Measurements from ENCODE around the gene DLGAP1. TPM values are rescaled to one million over a fixed set of nuclear protein-coding genes. Genes with fewer than 3 reads are reported as not detected.

Gene DLGAP1
- total RNA-seq, 1 donor from 2014 or later, result 11.5 TPM

- H3K9me3 Mint-ChIP-seq, result no peaks in the 10 kb centered on the region
- H3K4me3 Mint-ChIP-seq, result no peak overlapping the region
- peaks cover 82% of the 10 kb centered on the region for H3K4me1 Mint-ChIP-seq
- TF ChIP-seq CTCF (conservative IDR thresholded peaks at IDR 0.05), result no peak
- H3K27me3 Mint-ChIP-seq (ENCODE audit: low read depth), result no peaks in the 10 kb centered on the region
- DNase-seq (ENCODE audit: low read depth, low spot score), result no peak
- peaks cover 37% of the 10 kb centered on the region for H3K36me3 Mint-ChIP-seq (ENCODE audit: low read depth)
- H3K27ac Mint-ChIP-seq (ENCODE audit: unreplicated experiment), result peak overlapping the region; percentile 39
These were observed 998.4 kb downstream of the DLGAP1 start for GRCh38 chr18:3456686-3457069.

DNA sequence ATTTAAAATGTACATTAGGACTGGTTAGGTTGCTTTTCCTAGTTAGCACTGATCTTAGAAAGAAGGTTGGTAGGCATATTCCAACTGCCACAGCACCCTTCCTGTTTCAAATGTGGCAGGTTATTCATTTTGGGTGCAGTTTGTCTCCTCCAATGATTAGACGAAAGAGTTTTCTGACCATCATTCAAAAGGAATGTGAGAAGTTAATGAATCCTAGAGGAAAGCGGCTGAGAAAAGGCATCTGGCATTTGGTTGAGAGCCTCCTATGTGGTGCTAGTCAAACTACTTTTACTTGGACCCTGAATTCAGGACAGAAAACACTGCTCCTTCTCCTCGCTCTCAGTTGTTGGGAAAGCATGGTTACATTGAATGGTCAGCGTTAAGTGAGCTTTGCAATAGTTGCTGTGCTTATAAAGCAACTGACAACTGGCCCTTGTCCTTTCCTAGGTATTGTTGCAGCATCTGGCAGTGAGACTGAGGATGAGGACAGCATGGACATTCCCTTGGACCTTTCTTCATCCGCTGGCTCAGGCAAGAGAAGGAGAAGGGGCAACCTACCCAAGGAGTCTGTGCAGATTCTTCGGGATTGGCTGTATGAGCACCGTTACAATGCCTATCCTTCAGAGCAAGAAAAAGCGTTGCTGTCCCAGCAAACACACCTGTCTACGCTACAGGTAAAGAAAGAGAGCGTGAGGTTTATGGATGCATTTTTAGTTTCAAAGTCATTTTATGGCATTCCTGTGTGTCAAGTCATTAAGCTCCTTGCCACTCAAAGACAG lies 999.0 kb downstream of the DLGAP1 start:
- Mint-ChIP-seq H3K4me3 (peak overlapping the region; percentile 99), H3K27ac (ENCODE audit: unreplicated experiment) (no peak overlapping the region), H3K4me1 (peaks cover 76% of the 10 kb centered on the region), H3K36me3 (ENCODE audit: low read depth) (peaks cover 32% of the 10 kb centered on the region), H3K9me3 (no peaks in the 10 kb centered on the region), H3K27me3 (ENCODE audit: low read depth) (no peaks in the 10 kb centered on the region)
- no peak for TF ChIP-seq CTCF (conservative IDR thresholded peaks at IDR 0.05)
- no peak for DNase-seq (ENCODE audit: low read depth, low spot score)

GRCh38 chr18:3455090-3455635 lies 999.9 kb downstream of the DLGAP1 start:
- peak; percentile 11 for TF ChIP-seq CTCF (conservative IDR thresholded peaks at IDR 0.05)
- H3K4me1 Mint-ChIP-seq, result peaks cover 70% of the 10 kb centered on the region
- no peak for DNase-seq (ENCODE audit: low read depth, low spot score)

GRCh38 chr18:3454365-3455089 lies 1000.6 kb downstream of the DLGAP1 start:
- Mint-ChIP-seq H3K36me3 (ENCODE audit: low read depth) (peaks cover 25% of the 10 kb centered on the region), H3K9me3 (no peaks in the 10 kb centered on the region), H3K27me3 (ENCODE audit: low read depth) (no peaks in the 10 kb centered on the region), H3K27ac (ENCODE audit: unreplicated experiment) (peak overlapping the region; percentile 89), H3K4me3 (peak overlapping the region; percentile 99), H3K4me1 (peaks cover 70% of the 10 kb centered on the region)
- DNase-seq (ENCODE audit: low read depth, low spot score), result peak; percentile 26
- TF ChIP-seq CTCF (conservative IDR thresholded peaks at IDR 0.05), result peak; percentile 76

More at GRCh38 chr18:3455090-3455635, 999.9 kb downstream of the DLGAP1 start:
- peak overlapping the region; percentile 44 for H3K27ac Mint-ChIP-seq (ENCODE audit: unreplicated experiment)
- no peaks in the 10 kb centered on the region for H3K27me3 Mint-ChIP-seq (ENCODE audit: low read depth)
- H3K4me3 Mint-ChIP-seq, result peak overlapping the region; percentile 99
- H3K9me3 Mint-ChIP-seq, result no peaks in the 10 kb centered on the region
- H3K36me3 Mint-ChIP-seq (ENCODE audit: low read depth), result peaks cover 26% of the 10 kb centered on the region

DNA sequence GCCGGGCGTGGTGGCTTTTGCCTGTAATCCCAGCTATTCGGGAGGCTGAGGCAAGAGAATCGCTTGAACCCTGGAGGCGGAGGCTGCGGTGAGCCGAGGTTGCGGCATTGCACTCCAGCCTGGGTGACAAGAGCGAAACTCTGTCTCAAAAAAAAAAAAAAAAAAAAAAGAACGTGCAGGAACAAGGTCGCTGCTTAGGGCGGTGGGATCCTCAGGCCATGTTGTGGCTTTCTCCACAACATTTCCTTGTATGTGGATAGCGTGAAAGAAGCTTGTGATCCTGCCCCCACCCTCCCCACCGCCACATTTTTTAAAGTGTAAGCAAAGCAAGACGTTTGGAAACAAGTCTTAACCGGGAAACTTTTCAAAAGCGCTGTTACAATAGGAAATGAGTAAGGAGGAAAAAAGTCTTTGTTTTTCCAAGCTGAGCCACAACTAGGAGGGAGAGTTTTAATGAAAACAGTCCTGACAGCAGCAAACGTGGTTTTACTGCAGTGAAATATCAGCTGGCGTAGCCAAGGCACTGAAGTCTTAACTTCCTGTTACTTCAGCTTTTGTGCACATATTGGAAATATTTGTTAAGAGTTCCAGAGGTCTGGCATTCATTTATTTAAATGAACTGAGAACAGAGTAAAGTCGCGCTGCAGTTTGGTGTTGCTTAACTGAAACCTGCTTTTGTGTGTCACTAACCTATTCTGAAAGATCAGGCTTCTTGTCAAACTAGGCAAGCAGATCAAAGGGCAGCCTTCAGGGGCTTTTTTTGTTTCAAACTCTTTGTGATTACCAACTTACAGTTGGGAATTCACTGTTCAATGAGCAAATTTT lies 1001.4 kb downstream of the DLGAP1 start:
- H3K27ac Mint-ChIP-seq (ENCODE audit: unreplicated experiment), result peak overlapping the region; percentile 58
- H3K9me3 Mint-ChIP-seq, result no peaks in the 10 kb centered on the region
- TF ChIP-seq CTCF (conservative IDR thresholded peaks at IDR 0.05), result no peak
- peak overlapping the region; percentile 99 for H3K4me3 Mint-ChIP-seq
- peak; percentile 18 for DNase-seq (ENCODE audit: low read depth, low spot score)
- peaks cover 17% of the 10 kb centered on the region for H3K36me3 Mint-ChIP-seq (ENCODE audit: low read depth)
- H3K27me3 Mint-ChIP-seq (ENCODE audit: low read depth), result no peaks in the 10 kb centered on the region
- peaks cover 66% of the 10 kb centered on the region for H3K4me1 Mint-ChIP-seq
